HUES64 (cell line): ENCODE results near the gene CASP8AP2.
A peak's percentile ranks its signal among the peaks of the same experiment; 100 is the strongest.
"Not testable (repeated sequence)": the region's sequence is repeated elsewhere in the genome, so short reads cannot be mapped to it uniquely, and the experiment has no call there.

Source experiments
- H3K27ac ChIP-seq: 2 replicates; pipeline ENCODE4 v1.7.0; 2013; ENCODE audit warnings: low read depth, low read length, inconsistent platforms
- H3K27me3 ChIP-seq: 2 replicates; pipeline ENCODE4 v1.6.1; 2013; ENCODE audit warnings: mild to moderate bottlenecking, low read length; ENCODE audit not compliant: insufficient read depth
- H3K36me3 ChIP-seq: 2 replicates; pipeline ENCODE4 v1.6.1; 2013; ENCODE audit warnings: mild to moderate bottlenecking, low read length; ENCODE audit not compliant: insufficient read depth
- H3K4me1 ChIP-seq: 2 replicates; pipeline ENCODE4 v1.6.1; 2013; ENCODE audit warnings: mild to moderate bottlenecking, low read length, moderate library complexity; ENCODE audit not compliant: insufficient read depth
- H3K4me3 ChIP-seq: 2 replicates; pipeline ENCODE4 v1.5.1; 2013; ENCODE audit warnings: mild to moderate bottlenecking, low read length, moderate library complexity
- H3K9ac ChIP-seq: 2 replicates; pipeline ENCODE4 v1.6.1; 2013; ENCODE audit warnings: mild to moderate bottlenecking, low read depth, low read length
- H3K9me3 ChIP-seq: 2 replicates; pipeline ENCODE4 v1.6.1; 2013; ENCODE audit warnings: low read depth, low read length; ENCODE audit not compliant: insufficient read depth
- WGBS: fragments of 150-250, 120-280 bp; methylation state at CpG from one replicate; pipeline ENCODE4 v1.1.7; 2013; ENCODE audit warnings: missing lambda C conversion rate; 5-methylcytosine and 5-hydroxymethylcytosine counted together

Gene CASP8AP2

DNA sequence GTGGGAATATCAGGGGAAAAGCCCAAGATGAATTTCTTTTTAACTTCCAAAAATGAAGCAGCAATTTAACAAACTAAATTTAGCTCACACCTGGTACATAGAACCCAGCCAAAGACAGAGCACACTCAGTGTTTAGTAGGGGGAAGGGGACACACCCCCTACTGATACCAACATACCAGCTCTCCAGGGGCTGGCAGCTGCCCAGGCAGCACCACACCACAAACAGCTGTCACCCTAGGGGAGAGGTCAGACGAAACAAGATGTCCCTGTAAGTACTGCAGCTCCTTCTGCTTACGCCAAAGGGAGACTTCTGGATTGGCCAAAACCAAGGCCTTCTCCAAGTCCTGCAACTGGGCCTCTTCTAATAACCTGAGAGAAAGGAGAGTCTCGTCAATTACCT lies 36.1 kb upstream of the CASP8AP2 start:
- H3K4me1 ChIP-seq, result no peaks in the 10 kb centered on the region; the same call in 1 of the 2 replicates
- H3K9ac ChIP-seq, result no peak overlapping the region
- no peak overlapping the region for H3K4me3 ChIP-seq
- H3K36me3 ChIP-seq, result peaks cover 88% of the 10 kb centered on the region
- no peaks in the 10 kb centered on the region for H3K27me3 ChIP-seq
- no peak overlapping the region for H3K27ac ChIP-seq
- 95% methylated on average over 3 of the region's 3 CpGs for WGBS
- no peaks in the 10 kb centered on the region for H3K9me3 ChIP-seq

DNA sequence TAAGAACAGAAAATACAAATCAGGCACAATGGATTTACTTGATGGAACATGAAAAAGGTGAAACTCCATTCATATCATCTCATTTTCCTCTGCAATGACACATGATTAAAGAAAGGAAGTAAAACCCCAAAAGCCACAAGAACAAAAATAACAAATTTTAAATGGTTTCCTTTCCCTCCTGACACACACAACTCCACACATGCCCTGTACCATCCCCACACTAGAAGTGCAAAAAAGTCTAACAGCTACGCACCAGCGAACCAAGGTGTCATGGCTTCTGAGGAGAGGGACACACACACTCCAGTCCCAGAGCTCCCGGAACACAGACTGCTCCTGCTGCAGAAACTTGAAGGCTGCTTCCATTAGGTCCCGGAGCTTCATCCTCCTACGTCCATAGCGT lies 35.4 kb upstream of the CASP8AP2 start:
- H3K27ac ChIP-seq, result no peak overlapping the region
- H3K9me3 ChIP-seq, result no peaks in the 10 kb centered on the region
- H3K27me3 ChIP-seq, result no peaks in the 10 kb centered on the region
- no peaks in the 10 kb centered on the region; the same call in 1 of the 2 replicates for H3K4me1 ChIP-seq
- 93% methylated on average over 6 of the region's 6 CpGs for WGBS
- no peak overlapping the region for H3K9ac ChIP-seq
- no peak overlapping the region for H3K4me3 ChIP-seq
- peaks cover 89% of the 10 kb centered on the region for H3K36me3 ChIP-seq

DNA sequence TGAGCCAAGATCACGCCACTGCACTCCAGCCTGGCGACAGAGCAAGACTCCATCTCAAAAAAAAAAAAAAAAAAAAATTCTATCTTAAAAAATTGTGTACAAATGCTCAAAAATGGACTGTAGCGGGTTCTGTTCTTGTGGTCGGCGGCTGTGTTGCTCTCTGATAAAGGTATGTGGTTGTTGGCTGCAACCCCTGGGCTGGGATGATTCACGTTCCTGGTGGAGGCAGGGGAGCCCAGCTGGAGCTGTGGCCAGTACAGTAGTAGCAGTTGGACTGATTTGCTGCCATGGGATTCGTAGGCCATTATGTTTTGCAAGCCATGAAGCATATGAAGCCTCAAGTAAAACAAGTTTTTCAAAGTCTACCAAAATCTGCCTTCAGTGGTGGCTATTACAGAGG lies 32.4 kb upstream of the CASP8AP2 start:
- Histone ChIP-seq H3K9me3 (no peaks in the 10 kb centered on the region), H3K36me3 (peaks cover 82% of the 10 kb centered on the region), H3K4me1 (peaks cover 15% of the 10 kb centered on the region), H3K9ac (no peak overlapping the region), H3K27ac (no peak overlapping the region), H3K4me3 (no peak overlapping the region), H3K27me3 (no peaks in the 10 kb centered on the region)
- 77% methylated on average over 5 of the region's 7 CpGs for WGBS

DNA sequence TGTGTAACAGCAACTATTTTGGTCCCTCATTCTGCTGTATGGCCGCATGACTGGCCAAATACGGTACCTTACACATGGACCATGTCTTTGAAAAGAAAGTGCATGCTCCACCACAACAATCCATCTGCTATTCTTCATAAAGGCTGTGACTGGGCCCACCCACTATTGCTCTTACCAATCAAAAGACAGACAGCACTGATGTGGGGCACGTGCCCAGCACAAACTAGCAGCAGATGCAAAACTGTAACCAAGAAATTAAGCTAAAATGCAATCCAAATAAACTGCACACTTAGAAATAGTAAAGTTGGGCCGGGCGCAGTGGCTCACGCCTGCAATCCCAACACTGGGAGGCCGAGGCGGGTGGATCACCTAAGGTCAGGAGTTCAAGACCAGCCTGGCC lies 30.6 kb upstream of the CASP8AP2 start:
- peaks cover 18% of the 10 kb centered on the region for H3K4me1 ChIP-seq
- H3K9ac ChIP-seq, result no peak overlapping the region
- no peaks in the 10 kb centered on the region for H3K27me3 ChIP-seq
- peak overlapping the region; percentile 70 for H3K27ac ChIP-seq
- H3K36me3 ChIP-seq, result peaks cover 75% of the 10 kb centered on the region
- 87% methylated on average over 8 of the region's 8 CpGs for WGBS
- no peak overlapping the region for H3K4me3 ChIP-seq
- no peaks in the 10 kb centered on the region for H3K9me3 ChIP-seq

DNA sequence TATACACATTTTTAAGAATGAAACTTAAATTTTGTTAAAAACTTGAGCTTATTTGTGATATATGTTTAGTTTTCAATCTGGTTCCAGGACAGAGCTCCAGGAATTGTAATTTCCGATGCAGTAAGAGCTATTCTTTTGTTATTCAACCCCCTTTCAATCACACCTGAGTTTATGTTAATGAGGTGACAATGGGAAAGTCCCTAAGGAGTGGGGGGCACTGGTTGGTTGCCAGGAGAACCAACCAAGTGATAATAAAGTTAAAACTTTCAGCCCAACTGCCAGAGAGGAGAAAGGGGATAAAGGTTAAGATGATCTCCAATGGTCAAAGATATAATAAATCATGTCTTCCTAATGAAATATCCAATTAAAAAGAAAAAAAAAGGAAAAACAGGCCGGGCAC lies 29.9 kb upstream of the CASP8AP2 start:
- Histone ChIP-seq H3K4me1 (peaks cover 18% of the 10 kb centered on the region), H3K4me3 (no peak overlapping the region), H3K9me3 (no peaks in the 10 kb centered on the region), H3K27ac (peak overlapping the region; percentile 70), H3K27me3 (no peaks in the 10 kb centered on the region), H3K9ac (no peak overlapping the region), H3K36me3 (peaks cover 69% of the 10 kb centered on the region)
- 50% methylated on average over 2 of the region's 2 CpGs for whole genome bisulfite sequencing

DNA sequence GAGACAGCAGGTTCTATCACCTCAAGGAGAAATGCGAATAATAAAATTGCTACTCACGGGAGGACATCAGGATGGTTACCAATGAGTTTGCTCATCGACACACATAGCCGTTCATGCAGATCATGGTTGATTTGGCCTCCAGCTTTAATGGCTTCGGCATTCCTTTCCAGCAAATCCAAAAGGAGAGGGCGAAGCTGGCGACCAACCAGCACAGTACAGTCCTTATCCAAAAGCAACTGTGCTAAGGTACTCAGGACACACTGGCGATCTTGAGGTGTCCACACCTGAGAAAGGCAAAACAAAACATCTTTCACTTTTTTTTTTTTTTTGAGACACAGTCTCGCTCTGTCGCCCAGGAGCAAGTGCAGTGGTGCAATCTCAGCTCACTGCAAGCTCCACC lies 26.4 kb upstream of the CASP8AP2 start:
- peaks cover 46% of the 10 kb centered on the region for H3K36me3 ChIP-seq
- no peaks in the 10 kb centered on the region for H3K27me3 ChIP-seq
- WGBS, result 93% methylated on average over 10 of the region's 10 CpGs
- no peak overlapping the region for H3K27ac ChIP-seq
- H3K4me1 ChIP-seq, result peaks cover 23% of the 10 kb centered on the region
- H3K9me3 ChIP-seq, result no peaks in the 10 kb centered on the region
- H3K4me3 ChIP-seq, result no peak overlapping the region
- no peak overlapping the region for H3K9ac ChIP-seq

DNA sequence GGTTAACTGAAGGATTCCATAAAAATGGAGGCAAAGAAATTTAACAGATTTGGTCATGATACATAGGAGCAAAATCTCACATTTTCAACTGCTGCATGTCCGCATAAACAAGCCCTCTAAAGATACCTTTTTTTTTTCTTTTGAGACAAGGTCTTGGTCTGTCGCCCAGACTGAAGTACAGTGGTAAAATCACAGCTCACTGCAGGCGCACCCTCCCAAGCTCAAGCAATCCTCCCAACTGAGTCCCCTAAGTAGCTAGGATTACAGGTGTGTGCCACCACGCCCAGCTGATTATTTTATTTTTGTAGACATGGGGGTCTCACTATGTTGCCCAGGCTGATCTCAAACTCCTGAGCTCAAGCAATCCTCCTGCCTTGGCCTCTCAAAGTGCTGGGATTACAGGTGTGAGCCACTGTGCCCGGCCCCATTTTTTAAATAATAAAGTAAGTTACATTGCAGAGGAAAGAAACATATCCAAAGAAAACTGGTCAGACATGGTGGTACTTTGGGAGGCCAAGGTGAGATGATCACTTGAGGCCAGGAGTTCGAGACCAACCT lies 23.8 kb upstream of the CASP8AP2 start:
- Histone ChIP-seq H3K27me3 (no peaks in the 10 kb centered on the region), H3K36me3 (peaks cover 24% of the 10 kb centered on the region), H3K4me1 (peaks cover 10% of the 10 kb centered on the region), H3K27ac (no peak overlapping the region), H3K4me3 (no peak overlapping the region), H3K9ac (no peak overlapping the region), H3K9me3 (no peaks in the 10 kb centered on the region)
- 63% methylated on average over 5 of the region's 6 CpGs for WGBS

DNA sequence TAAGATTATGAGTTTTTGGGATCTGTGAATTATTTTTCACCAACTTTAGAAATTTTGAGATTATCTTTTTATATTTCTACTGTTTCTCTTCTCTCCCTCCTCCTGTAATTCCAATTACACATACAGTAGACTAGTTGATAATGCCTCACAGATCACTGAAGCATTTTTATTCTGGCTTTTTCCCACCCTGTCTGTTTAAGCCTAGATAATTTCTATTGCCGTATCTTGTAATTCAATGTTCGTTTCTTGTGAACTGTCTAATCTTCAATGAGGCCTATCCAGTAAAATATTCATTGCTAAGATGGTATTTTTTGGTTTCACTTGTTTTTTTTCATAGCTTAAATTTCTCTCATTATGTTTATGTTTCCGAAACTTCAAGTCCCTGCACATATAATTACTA lies 22.1 kb upstream of the CASP8AP2 start:
- Histone ChIP-seq H3K4me1 (peaks cover 8% of the 10 kb centered on the region; the same call in 1 of the 2 replicates), H3K9ac (no peak overlapping the region), H3K27ac (no peak overlapping the region), H3K9me3 (no peaks in the 10 kb centered on the region), H3K36me3 (peaks cover 13% of the 10 kb centered on the region), H3K4me3 (no peak overlapping the region), H3K27me3 (no peaks in the 10 kb centered on the region)
- 97% methylated on average over 2 of the region's 3 CpGs for WGBS

DNA sequence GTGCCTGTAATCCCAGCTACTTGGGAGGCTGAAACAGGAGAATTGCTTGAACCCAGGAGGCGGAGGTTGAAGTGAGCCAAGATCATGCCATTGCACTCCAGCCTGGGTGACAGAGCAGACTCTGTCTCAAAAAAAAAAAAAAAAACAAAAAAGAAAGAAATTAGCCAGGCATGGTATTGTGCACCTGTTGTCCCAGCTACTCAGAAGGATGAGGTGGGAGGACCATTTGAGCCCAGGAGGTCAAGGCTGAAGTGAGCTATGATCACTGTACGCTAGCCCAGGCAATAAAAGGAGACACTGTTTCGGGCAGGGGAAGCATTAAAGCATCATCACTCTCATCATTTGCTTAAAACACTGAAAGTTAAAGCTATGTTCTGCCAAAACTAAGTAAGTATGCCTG lies 16.3 kb upstream of the CASP8AP2 start:
- not testable (repeated sequence) for H3K36me3 ChIP-seq, H3K9me3 ChIP-seq, H3K27ac ChIP-seq, H3K4me3 ChIP-seq, H3K9ac ChIP-seq, H3K27me3 ChIP-seq
- WGBS, result 98% methylated on average over 3 of the region's 3 CpGs
- H3K4me1 ChIP-seq, result peaks cover 16% of the 10 kb centered on the region

DNA sequence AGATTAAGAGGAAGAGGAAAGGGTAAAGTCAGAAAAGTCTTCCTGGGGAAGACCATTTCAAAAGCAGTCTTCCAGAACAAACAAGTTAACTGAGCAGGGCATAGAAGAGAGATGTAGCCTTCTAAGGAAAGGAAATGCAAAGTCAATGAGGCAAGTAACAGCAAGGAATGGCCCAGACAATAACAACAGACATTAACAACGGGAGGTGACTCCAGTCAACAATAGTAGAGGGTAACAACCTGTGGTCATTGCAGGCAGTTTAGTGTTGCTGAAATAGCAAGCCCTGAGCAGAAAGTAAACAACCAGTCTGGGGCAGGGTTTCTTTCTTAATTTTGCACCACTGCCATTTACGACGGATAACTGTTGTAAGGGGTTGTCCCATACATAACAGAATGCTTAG lies 12.2 kb upstream of the CASP8AP2 start:
- no peaks in the 10 kb centered on the region for H3K27me3 ChIP-seq
- H3K9ac ChIP-seq, result peak overlapping the region; percentile 94
- peak overlapping the region; percentile 96 for H3K4me3 ChIP-seq
- H3K36me3 ChIP-seq, result no peaks in the 10 kb centered on the region
- peak overlapping the region; percentile 90 for H3K27ac ChIP-seq
- no peaks in the 10 kb centered on the region for H3K9me3 ChIP-seq
- peaks cover 22% of the 10 kb centered on the region for H3K4me1 ChIP-seq
- 2% methylated on average over 3 of the region's 3 CpGs for WGBS

DNA sequence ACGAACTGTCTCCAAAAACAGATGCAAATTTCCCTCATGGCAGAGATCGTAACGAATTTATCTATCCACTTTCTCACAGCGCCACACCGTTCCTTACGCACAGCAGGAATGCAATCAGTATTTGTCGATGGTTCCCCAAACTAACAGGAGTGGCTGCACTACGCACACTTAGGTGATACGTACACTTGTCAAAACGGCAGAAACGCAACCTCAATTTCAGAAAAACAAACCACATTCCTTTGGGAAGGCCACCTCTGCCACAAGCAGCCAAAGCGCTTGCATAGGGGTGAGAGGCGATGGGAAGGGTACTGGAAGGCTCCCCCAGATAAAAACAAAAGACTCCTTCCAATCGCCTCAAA lies 10.7 kb upstream of the CASP8AP2 start:
- H3K4me3 ChIP-seq, result peak overlapping the region; percentile 96
- no peaks in the 10 kb centered on the region for H3K27me3 ChIP-seq
- no peaks in the 10 kb centered on the region for H3K36me3 ChIP-seq
- WGBS, result under 1% methylated on average over 14 of the region's 14 CpGs
- H3K4me1 ChIP-seq, result peaks cover 22% of the 10 kb centered on the region
- H3K27ac ChIP-seq, result peak overlapping the region; percentile 90
- H3K9ac ChIP-seq, result peak overlapping the region; percentile 94
- H3K9me3 ChIP-seq, result no peaks in the 10 kb centered on the region
